ENCODE data around the gene CLIP3. TPM values are rescaled to one million over a fixed set of nuclear protein-coding genes. Genes with fewer than 3 reads are reported as not detected.

Gene CLIP3
- total and polyA plus RNA-seq, 9 of the 15 experiments (the other 6 are each of a cell fraction or from before 2014, with no cell fraction given), result 0.01 to 0.50 (median 0.15) TPM; not detected in 1

DNA sequence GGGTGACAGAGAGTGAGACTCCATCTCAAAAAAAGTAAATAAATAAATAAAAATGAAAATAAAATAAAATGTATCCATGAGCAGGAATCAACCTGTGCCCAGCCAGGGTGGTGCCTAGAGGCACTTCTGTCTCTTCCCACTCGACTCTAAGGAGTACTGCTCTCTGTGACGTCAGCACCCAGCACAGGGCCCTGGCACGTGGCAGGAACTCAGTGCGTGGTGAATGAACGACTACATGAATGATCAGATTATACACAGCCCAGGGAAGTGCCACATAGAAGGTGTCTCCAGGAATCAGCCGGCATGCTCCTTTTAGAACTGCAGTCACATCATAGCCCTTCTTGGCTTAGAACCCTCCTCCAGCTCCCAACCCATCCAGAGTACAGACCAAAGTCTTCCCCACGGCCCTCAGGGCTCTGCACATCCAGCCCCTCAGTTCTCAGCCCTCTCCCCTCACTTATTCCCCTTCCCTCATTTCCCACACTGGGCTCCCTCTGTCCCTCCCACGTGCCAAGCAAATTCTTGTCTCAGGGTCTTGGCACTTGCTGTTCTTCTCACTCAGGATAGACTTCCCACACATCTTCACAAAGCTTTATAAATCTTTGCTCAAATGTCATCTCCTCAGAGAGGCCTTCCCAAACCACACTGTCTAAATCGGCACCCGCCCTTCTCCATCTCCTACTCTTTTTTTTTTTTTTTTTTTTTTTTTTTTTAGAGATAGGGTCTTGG, 4.2 kb downstream of the CLIP3 start (continued):
- TF ChIP-seq, protein P1, sequence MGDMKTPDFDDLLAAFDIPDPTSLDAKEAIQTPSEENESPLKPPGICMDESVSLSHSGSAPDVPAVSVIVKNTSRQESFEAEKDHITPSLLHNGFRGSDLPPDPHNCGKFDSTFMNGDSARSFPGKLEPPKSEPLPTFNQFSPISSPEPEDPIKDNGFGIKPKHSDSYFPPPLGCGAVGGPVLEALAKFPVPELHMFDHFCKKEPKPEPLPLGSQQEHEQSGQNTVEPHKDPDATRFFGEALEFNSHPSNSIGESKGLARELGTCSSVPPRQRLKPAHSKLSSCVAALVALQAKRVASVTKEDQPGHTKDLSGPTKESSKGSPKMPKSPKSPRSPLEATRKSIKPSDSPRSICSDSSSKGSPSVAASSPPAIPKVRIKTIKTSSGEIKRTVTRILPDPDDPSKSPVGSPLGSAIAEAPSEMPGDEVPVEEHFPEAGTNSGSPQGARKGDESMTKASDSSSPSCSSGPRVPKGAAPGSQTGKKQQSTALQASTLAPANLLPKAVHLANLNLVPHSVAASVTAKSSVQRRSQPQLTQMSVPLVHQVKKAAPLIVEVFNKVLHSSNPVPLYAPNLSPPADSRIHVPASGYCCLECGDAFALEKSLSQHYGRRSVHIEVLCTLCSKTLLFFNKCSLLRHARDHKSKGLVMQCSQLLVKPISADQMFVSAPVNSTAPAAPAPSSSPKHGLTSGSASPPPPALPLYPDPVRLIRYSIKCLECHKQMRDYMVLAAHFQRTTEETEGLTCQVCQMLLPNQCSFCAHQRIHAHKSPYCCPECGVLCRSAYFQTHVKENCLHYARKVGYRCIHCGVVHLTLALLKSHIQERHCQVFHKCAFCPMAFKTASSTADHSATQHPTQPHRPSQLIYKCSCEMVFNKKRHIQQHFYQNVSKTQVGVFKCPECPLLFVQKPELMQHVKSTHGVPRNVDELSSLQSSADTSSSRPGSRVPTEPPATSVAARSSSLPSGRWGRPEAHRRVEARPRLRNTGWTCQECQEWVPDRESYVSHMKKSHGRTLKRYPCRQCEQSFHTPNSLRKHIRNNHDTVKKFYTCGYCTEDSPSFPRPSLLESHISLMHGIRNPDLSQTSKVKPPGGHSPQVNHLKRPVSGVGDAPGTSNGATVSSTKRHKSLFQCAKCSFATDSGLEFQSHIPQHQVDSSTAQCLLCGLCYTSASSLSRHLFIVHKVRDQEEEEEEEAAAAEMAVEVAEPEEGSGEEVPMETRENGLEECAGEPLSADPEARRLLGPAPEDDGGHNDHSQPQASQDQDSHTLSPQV (IDR thresholded peaks at IDR 0.05), result no peak
- TF ChIP-seq, protein P2, sequence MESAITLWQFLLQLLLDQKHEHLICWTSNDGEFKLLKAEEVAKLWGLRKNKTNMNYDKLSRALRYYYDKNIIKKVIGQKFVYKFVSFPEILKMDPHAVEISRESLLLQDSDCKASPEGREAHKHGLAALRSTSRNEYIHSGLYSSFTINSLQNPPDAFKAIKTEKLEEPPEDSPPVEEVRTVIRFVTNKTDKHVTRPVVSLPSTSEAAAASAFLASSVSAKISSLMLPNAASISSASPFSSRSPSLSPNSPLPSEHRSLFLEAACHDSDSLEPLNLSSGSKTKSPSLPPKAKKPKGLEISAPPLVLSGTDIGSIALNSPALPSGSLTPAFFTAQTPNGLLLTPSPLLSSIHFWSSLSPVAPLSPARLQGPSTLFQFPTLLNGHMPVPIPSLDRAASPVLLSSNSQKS (CRISPR knock-in tag; IDR thresholded peaks at IDR 0.05), result no peak

DNA sequence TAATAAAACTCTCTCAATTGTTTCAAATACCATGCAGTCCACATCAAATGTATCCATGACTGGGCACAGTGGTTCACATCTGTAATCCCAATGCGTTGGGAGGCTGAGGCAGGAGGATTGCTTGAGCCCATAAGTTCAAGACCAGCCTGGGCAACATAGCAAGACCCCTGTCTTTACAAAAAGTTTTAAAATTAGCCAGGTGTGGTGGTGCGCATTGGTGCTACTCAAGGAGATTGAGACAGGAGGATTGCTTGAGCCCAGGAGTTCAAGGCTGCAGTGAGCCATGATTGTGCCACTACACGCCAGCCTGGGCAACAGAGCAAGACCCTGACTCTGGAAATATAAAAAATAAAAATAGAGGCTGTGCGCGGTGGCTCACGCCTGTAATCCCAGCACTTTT, 5.0 kb downstream of the CLIP3 start:
- peak; percentile 76 for TF ChIP-seq ZNF121 (CRISPR knock-in tag; conservative IDR thresholded peaks at IDR 0.05)
- TF ChIP-seq XRCC3 (IDR thresholded peaks at IDR 0.05), result no peak
- H3K27ac ChIP-seq (ENCODE audit: extremely low read depth, low read depth, low read length), result no peak overlapping the region
- DNase-seq (ENCODE audit: extremely low read depth in 1 of 4, low spot score in 3 of 4) (no peak), ATAC-seq (no peak), FAIRE-seq (no peak)
- no peak overlapping the region for H3K4me2 ChIP-seq (ENCODE audit: insufficient read depth, low read length)
- H3K4me1 ChIP-seq (replicated peaks in 1 of 2; ENCODE audit: control insufficient read depth in 2 of 2, insufficient read depth in 2 of 2, low read length in 2 of 2), result peaks cover 0 to 15% of the 10 kb centered on the region in 2 experiments; a peak in 2 of 5 replicates
- no peak overlapping the region for H3K9ac ChIP-seq (ENCODE audit: insufficient read depth in 1 of 2, low read depth in 2 of 2, low read length in 2 of 2)
- no peak overlapping the region for H2AFZ ChIP-seq (ENCODE audit: low read depth, low read length)
- no peaks in the 10 kb centered on the region for H4K20me1 ChIP-seq (replicated peaks; ENCODE audit: control insufficient read depth, insufficient read depth, low read length)
- H3K9me1 ChIP-seq (ENCODE audit: control insufficient read depth, insufficient read depth, low read length), result no peaks in the 10 kb centered on the region
- no peak overlapping the region for H3K4me3 ChIP-seq
- intact Hi-C loops (cut with micrococcal nuclease), result no loop called here
- 90% methylated on average over 6 of the region's 6 CpGs for WGBS (ENCODE audit: insufficient coverage, low coverage, missing lambda C conversion rate)
- no TSS peak for BruUV-seq (replicated peaks)
- H3K27me3 ChIP-seq (ENCODE audit: control insufficient read depth in 2 of 2, insufficient read depth in 2 of 2, low read length in 2 of 2), result no peaks in the 10 kb centered on the region
- in situ Hi-C loops (cut with MboI), result no loop called here
- ChIA-PET POLR2A (no interaction called here), CTCF (ENCODE audit: low intra/inter-chr PET ratio) (no interaction called here)
- H3K36me3 ChIP-seq (ENCODE audit: control insufficient read depth, insufficient read depth, low read length), result peaks cover 41% of the 10 kb centered on the region; the same call in 2 of the 3 replicates
- H3K9me3 ChIP-seq (replicated peaks; ENCODE audit: control insufficient read depth, insufficient read depth, low read depth, low read length), result no peaks in the 10 kb centered on the region
- H3K79me2 ChIP-seq (ENCODE audit: control insufficient read depth, insufficient read depth, low read length), result no peaks in the 10 kb centered on the region

Measured in K562 (cell line).